Liver (tissue), 9 donors: Measurements from ENCODE around the gene GAPVD1. TPM values are rescaled to one million over a fixed set of nuclear protein-coding genes. Genes with fewer than 3 reads are reported as not detected.
A peak's percentile ranks its signal among the peaks of the same experiment; 100 is the strongest.

Experiments used
- DNase-seq: peaks from one replicate; pipeline ENCODE4 v3.0.0-alpha.2; 2017; ENCODE audit warnings: low spot score
- H3K27ac ChIP-seq, 2 donors: one replicate each; pipeline ENCODE4 v1.7.0; 2013; ENCODE audit warnings: inconsistent platforms in 2 of 2, low read length in 2 of 2, control low read depth in 1 of 2, low read depth in 1 of 2, mild to moderate bottlenecking in 1 of 2
- H3K27me3 ChIP-seq, 4 donors: one replicate each; pipeline versions ENCODE4 v1.6.1 to v1.7.0; 2013; ENCODE audit warnings: low read length in 3 of 4, inconsistent platforms in 1 of 4, mild to moderate bottlenecking in 1 of 4, moderate library complexity in 1 of 4; ENCODE audit not compliant: control insufficient read depth in 4 of 4, insufficient read depth in 4 of 4
- H3K36me3 ChIP-seq, 4 donors: one replicate each; pipeline versions ENCODE4 v1.6.1 to v1.7.0; 2013; ENCODE audit warnings: low read length in 3 of 4, mild to moderate bottlenecking in 3 of 4, low read depth in 1 of 4, moderate library complexity in 1 of 4; ENCODE audit not compliant: control insufficient read depth in 4 of 4, insufficient read depth in 3 of 4
- H3K4me1 ChIP-seq, 4 donors: one replicate each; pipeline versions ENCODE4 v1.6.1 to v1.7.0; 2013; ENCODE audit warnings: low read length in 3 of 4, mild to moderate bottlenecking in 3 of 4, moderate library complexity in 1 of 4; ENCODE audit not compliant: control insufficient read depth in 4 of 4, insufficient read depth in 4 of 4
- H3K4me3 ChIP-seq, 3 donors: one replicate each; pipeline versions ENCODE4 v1.6.1 to v1.7.0; 2013; ENCODE audit warnings: low read length in 3 of 3, control low read depth in 1 of 3, low read depth in 1 of 3, mild to moderate bottlenecking in 1 of 3
- H3K9ac ChIP-seq, 2 donors: one replicate each; pipeline ENCODE4 v1.7.0; 2013; ENCODE audit warnings: low read length in 2 of 2, mild to moderate bottlenecking in 2 of 2, moderate library complexity in 2 of 2, control low read depth in 1 of 2, low read depth in 1 of 2
- H3K9me3 ChIP-seq, 4 donors: one replicate each; pipeline versions ENCODE4 v1.6.1 to v1.7.0; 2013; ENCODE audit warnings: low read length in 3 of 4; ENCODE audit not compliant: control insufficient read depth in 4 of 4
- CTCF ChIP-seq: fragments of 150-350 bp; IDR thresholded peaks from 2 replicates; pipeline ENCODE4 v1.5.1; 2017; ENCODE audit warnings: improper control_type of control experiment, low read depth, low read length; ENCODE audit not compliant: missing input control
- EGR1 ChIP-seq, 2 donors: IDR thresholded peaks; 2 replicates each; pipeline ENCODE4 v1.6.1; 2016 to 2018; ENCODE audit warnings: antibody characterized with exemption in 2 of 2, low read depth in 2 of 2
- FOXA1 ChIP-seq: IDR thresholded peaks from 2 replicates; pipeline ENCODE4 v1.6.1; 2016; ENCODE audit warnings: antibody characterized with exemption
- HNF4A ChIP-seq, 2 donors: conservative IDR thresholded peaks; 2 replicates each; pipeline ENCODE4 v1.6.1; 2016; ENCODE audit warnings: antibody characterized with exemption in 2 of 2, mild to moderate bottlenecking in 2 of 2
- JUND ChIP-seq, 2 donors: IDR thresholded peaks; 2 replicates each; pipeline ENCODE4 v1.6.1; 2016; ENCODE audit warnings: antibody characterized with exemption in 2 of 2
- MAX ChIP-seq: IDR thresholded peaks from 2 replicates; pipeline ENCODE4 v1.6.1; 2016; ENCODE audit warnings: antibody characterized with exemption
- RAD21 ChIP-seq, 2 donors: IDR thresholded peaks; 2 replicates each; pipeline ENCODE4 v1.6.1; 2016; ENCODE audit warnings: antibody characterized with exemption in 2 of 2, mild to moderate bottlenecking in 2 of 2
- RXRA ChIP-seq, 2 donors: IDR thresholded peaks; 2 replicates each; pipeline ENCODE4 v1.6.1; 2017 to 2018; ENCODE audit warnings: antibody characterized with exemption in 2 of 2, mild to moderate bottlenecking in 1 of 2
- SP1 ChIP-seq: IDR thresholded peaks from 2 replicates; pipeline ENCODE4 v1.6.1; 2018; ENCODE audit warnings: antibody characterized with exemption, mild to moderate bottlenecking
- YY1 ChIP-seq: IDR thresholded peaks from 2 replicates; pipeline ENCODE4 v1.6.1; 2016; ENCODE audit warnings: antibody characterized with exemption, mild to moderate bottlenecking
- WGBS: extraction: QIAGEN DNeasy Blood & Tissue Kit; methylation state at CpG from one replicate; pipeline ENCODE4 v1.1.7; 2013; 5-methylcytosine and 5-hydroxymethylcytosine counted together
- polyA plus RNA-seq, 2 donors: library from polyadenylated mRNA; stranded (reverse) in 1 of 2; unstranded in 1 of 2; fragments of 200-250 nt in 1 of 2; fragments of >200 nt in 1 of 2; fragmentation: Nextera tagmentation in 1 of 2; extraction: Ambion mirVana in 1 of 2; gene quantifications; one replicate each; pipeline versions ENCODE4 v1.2.1 to v1.2.3, GENCODE V29; 2013 to 2015
- total RNA-seq, 2 donors: library from RNA; depleted of rRNA; stranded (reverse); fragments of >200 nt; gene quantifications; one replicate each; pipeline ENCODE4 v1.2.3, GENCODE V29; 2014
- donor health status: healthy.
- donor health status: healthy.
- donor health status: healthy.
- donor health status: healthy.
- donor health status: healthy.

The GAPVD1 gene
- total and polyA plus RNA-seq, 4 donors = 5.5 to 89.7 (median 28.6) TPM

GRCh38 chr9:125374443-125375309 lies 113.0 kb downstream of the GAPVD1 start:
- H3K4me3 ChIP-seq = peak overlapping the region in 1 of 3 donors; percentile 20
- H3K36me3 ChIP-seq = no peaks in the 10 kb centered on the region
- H3K9me3 ChIP-seq = no peaks in the 10 kb centered on the region
- H3K27ac ChIP-seq = no peak overlapping the region
- no peaks in the 10 kb centered on the region for H3K27me3 ChIP-seq
- H3K9ac ChIP-seq = no peak overlapping the region
- peaks cover 0 to 8% (median 2%) of the 10 kb centered on the region in 4 donors for H3K4me1 ChIP-seq
- DNase-seq = peak; percentile 62
- WGBS = 13% methylated on average over 24 of the region's 24 CpGs
- TF ChIP-seq RAD21 (IDR thresholded peaks at IDR 0.05) (peak; percentile 94 to 96), MAX (no peak), FOXA1 (no peak), YY1 (no peak), JUND (IDR thresholded peaks at IDR 0.05) (no peak), CTCF (peak; percentile 79)

- H3K4me3 ChIP-seq = no peak overlapping the region
- H3K9me3 ChIP-seq = no peaks in the 10 kb centered on the region
- H3K4me1 ChIP-seq = peaks cover 0 to 8% (median 2%) of the 10 kb centered on the region in 4 donors
- 90% methylated on average over 9 of the region's 9 CpGs for WGBS
- no peak for DNase-seq
- H3K27ac ChIP-seq = no peak overlapping the region
- no peak for TF ChIP-seq EGR1 (IDR thresholded peaks at IDR 0.05; ENCODE audit: low read depth in 2 of 2)
- no peaks in the 10 kb centered on the region for H3K27me3 ChIP-seq
- no peaks in the 10 kb centered on the region for H3K36me3 ChIP-seq
- no peak overlapping the region for H3K9ac ChIP-seq
Measured at GRCh38 chr9:125375820-125376219, 114.2 kb downstream of the GAPVD1 start.

GRCh38 chr9:125376261-125377226 lies 114.9 kb downstream of the GAPVD1 start:
- Histone ChIP-seq H3K9ac (no peak overlapping the region), H3K27me3 (no peaks in the 10 kb centered on the region), H3K9me3 (no peaks in the 10 kb centered on the region), H3K4me3 (no peak overlapping the region), H3K36me3 (no peaks in the 10 kb centered on the region), H3K4me1 (peaks cover 0 to 8% (median 2%) of the 10 kb centered on the region in 4 donors), H3K27ac (no peak overlapping the region)
- WGBS = 82% methylated on average over 24 of the region's 24 CpGs
- no peak for TF ChIP-seq JUND (IDR thresholded peaks at IDR 0.05)
- TF ChIP-seq HNF4A (conservative IDR thresholded peaks at IDR 0.05) = no peak
- TF ChIP-seq YY1 = no peak
- TF ChIP-seq RXRA (IDR thresholded peaks at IDR 0.05) = no peak
- no peak for TF ChIP-seq SP1
- no peak for TF ChIP-seq RAD21 (IDR thresholded peaks at IDR 0.05)
- no peak for TF ChIP-seq EGR1 (IDR thresholded peaks at IDR 0.05; ENCODE audit: low read depth in 2 of 2)
- DNase-seq = no peak
